Measurements from ENCODE around the gene CNTNAP5.

CNTNAP5 gene

DNA sequence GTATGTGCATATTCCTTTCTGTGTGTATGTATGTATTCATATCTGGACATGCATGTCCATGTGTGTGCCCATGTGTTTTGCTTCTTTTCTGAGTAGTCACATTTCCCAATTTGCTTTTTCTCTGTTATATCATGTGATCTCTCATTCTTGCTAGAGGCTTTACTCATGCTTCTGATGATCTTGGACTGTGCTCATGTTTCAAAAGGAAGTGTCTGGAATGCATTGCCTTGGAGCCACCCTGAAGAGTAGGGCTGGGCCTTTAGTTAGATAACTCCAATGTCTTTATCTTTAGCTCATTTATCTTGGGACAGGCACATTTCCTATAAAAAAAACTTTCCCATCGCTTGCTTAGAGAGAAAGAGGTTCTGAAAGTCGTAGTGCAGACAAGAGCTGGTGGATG lies 859.2 kb downstream of the CNTNAP5 start:
- TF ChIP-seq, protein P1, sequence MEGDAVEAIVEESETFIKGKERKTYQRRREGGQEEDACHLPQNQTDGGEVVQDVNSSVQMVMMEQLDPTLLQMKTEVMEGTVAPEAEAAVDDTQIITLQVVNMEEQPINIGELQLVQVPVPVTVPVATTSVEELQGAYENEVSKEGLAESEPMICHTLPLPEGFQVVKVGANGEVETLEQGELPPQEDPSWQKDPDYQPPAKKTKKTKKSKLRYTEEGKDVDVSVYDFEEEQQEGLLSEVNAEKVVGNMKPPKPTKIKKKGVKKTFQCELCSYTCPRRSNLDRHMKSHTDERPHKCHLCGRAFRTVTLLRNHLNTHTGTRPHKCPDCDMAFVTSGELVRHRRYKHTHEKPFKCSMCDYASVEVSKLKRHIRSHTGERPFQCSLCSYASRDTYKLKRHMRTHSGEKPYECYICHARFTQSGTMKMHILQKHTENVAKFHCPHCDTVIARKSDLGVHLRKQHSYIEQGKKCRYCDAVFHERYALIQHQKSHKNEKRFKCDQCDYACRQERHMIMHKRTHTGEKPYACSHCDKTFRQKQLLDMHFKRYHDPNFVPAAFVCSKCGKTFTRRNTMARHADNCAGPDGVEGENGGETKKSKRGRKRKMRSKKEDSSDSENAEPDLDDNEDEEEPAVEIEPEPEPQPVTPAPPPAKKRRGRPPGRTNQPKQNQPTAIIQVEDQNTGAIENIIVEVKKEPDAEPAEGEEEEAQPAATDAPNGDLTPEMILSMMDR (conservative IDR thresholded peaks at IDR 0.05; ENCODE audit: control insufficient read depth, insufficient read depth, low read depth, low read length), result no peak
- no peak overlapping the region for H3K4me3 ChIP-seq (ENCODE audit: control insufficient read depth, low read depth, low read length)
- no peak for DNase-seq (ENCODE audit: low read depth)

DNA sequence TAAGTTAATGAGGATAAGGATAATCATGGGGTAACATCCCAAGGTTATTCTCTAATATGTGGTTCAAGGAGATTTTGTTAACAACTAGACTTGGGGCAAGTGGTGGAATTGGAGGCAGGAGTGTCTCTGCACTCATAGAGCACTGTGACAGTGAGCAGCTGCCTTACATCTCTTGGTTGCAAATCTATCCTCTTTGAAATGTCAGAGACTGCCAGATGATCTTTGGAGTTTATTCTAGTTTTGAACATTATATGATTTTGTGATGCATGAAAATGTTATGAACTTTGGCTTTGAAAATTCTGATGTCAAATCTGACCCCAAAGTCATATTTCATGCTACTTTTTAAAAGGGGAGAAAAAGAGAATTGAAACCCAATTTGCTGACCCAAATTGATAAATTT lies 861.1 kb downstream of the CNTNAP5 start:
- H3K4me3 ChIP-seq (ENCODE audit: control insufficient read depth, low read depth, low read length), result no peak overlapping the region
- DNase-seq (ENCODE audit: low read depth), result no peak
- TF ChIP-seq, protein P1 (conservative IDR thresholded peaks at IDR 0.05; ENCODE audit: control insufficient read depth, insufficient read depth, low read depth, low read length), result no peak

DNA sequence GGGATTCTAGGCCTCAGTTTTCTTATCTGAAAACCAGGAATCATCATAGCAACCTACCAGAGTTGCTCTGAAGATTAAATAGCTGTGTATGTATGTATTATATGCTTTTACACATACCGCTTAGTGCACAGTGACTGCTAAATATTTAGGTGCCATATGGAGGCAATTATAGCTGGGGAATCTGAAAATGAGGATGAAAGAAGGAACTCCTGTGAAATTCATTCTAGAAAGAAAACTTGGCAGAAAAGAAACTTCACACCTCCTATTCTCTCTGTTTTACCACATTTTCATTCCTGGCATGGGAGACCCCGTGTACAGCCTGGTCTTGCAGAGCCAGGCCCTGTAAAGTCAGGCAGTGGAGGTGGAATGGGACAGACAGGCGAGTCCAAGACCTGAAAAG lies 862.4 kb downstream of the CNTNAP5 start:
- TF ChIP-seq, protein P1 (conservative IDR thresholded peaks at IDR 0.05; ENCODE audit: control insufficient read depth, insufficient read depth, low read depth, low read length), result no peak
- H3K4me3 ChIP-seq (ENCODE audit: control insufficient read depth, low read depth, low read length), result no peak overlapping the region
- DNase-seq (ENCODE audit: low read depth), result no peak

DNA sequence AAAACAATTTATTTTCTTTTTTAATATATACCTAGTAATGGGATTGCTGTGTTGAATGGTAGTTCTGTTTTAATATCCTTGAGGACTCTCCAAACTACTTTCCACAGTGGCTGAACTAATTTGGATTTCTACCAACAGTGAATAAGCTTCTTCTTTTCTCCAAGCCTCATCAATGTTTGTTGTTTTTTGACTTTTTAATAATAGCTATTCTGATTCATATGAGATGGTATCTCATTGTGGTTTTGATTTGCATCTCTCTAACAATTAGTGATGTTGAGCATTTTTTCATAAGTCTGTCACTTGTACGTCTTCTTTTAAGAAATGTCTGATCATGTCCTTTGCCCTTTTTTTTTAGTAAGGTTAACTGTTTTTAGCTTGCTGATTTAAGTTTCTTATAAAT lies 863.3 kb downstream of the CNTNAP5 start:
- H3K4me3 ChIP-seq (ENCODE audit: control insufficient read depth, low read depth, low read length), result no peak overlapping the region
- DNase-seq (ENCODE audit: low read depth), result no peak
- TF ChIP-seq, protein P1 (conservative IDR thresholded peaks at IDR 0.05; ENCODE audit: control insufficient read depth, insufficient read depth, low read depth, low read length), result no peak

DNA sequence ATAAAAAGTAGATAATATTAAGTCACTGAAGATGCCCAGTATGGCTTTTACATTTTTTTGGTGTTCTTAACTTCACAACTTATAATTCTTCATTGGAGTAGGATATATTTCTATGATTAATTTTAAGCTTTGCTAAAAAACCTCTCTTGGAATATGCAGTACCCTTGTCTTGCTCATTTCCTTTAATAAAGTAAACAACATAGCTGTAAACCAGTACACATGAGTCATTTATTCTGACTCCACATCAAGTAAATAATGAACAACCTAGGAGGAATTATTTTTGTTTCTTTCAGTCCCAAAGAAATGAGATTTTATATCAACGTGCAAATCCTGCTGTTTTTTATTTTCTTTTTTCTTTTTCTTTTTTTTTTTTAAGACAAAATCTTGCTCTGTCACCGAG lies 869.1 kb downstream of the CNTNAP5 start:
- no peak for DNase-seq (ENCODE audit: low read depth)
- TF ChIP-seq, protein P1 (conservative IDR thresholded peaks at IDR 0.05; ENCODE audit: control insufficient read depth, insufficient read depth, low read depth, low read length), result no peak

DNA sequence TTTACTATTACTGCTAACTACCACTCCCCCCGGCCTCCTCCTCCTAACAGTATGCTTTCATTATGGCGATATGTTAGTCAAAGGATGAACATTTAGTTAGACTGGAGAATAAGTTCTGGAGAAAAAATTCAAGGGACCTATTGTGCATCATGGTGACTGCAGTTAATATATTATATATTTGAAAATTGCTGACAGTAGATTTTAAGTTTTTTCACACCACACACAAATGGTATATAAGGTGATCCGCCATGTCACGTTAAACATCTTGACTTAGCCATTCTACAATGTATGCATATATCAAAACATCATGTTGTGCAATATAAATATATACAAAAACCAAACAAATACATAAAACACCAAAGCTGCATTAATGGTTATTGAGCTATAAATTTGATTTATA lies 873.7 kb downstream of the CNTNAP5 start:
- TF ChIP-seq, protein P1 (conservative IDR thresholded peaks at IDR 0.05; ENCODE audit: control insufficient read depth, insufficient read depth, low read depth, low read length), result no peak
- no peak for DNase-seq (ENCODE audit: low read depth)
- H3K4me3 ChIP-seq (ENCODE audit: control insufficient read depth, low read depth, low read length), result no peak overlapping the region

More for the DNA sequence above, 869.1 kb downstream of the CNTNAP5 start:
- H3K4me3 ChIP-seq (ENCODE audit: control insufficient read depth, low read depth, low read length), result no peak overlapping the region

DNA sequence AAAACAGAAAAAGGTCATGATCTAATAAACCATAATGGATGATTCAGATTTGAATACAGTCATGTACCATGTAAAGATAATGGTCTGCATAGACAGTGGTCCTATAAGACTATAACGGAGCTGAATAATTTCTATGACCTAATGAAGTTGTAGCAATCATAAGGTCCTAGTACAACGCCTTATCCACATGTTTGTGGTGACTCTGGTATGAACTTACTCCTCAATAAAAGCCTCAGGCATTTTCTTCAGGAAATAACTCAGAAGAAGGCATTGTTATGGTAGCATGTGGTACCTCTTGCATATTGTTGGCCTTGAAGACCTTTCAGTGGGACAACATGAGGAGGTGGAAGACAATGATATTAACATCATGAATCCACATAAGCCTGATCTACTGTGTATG lies 883.3 kb downstream of the CNTNAP5 start:
- H3K4me3 ChIP-seq (ENCODE audit: control insufficient read depth, low read depth, low read length), result no peak overlapping the region
- DNase-seq (ENCODE audit: low read depth), result no peak
- TF ChIP-seq, protein P1 (conservative IDR thresholded peaks at IDR 0.05; ENCODE audit: control insufficient read depth, insufficient read depth, low read depth, low read length), result no peak
